Endothelial cell of umbilical vein (primary cell): ENCODE measurements around the gene ZNF254. TPM values are rescaled to one million over a fixed set of nuclear protein-coding genes. Genes with fewer than 3 reads are reported as not detected.

Experiments
- BruUV-seq: library from RNA; stranded (reverse); fragments of 400-500 nt; replicated peaks from 2 replicates; lab custom pipeline; 2021; lab: Mats Ljungman, UMichigan
- CTCF ChIA-PET: fragments of 300-600, 350-600 bp; sonication (Branson Sonifier 250); formaldehyde crosslinking; loops from one replicate; lab custom pipeline; 2021; ENCODE audit warnings: antibody characterized with exemption, inconsistent platforms; lab: Charles Lee
- POLR2A ChIA-PET: fragments of 300-600, 350-600 bp; sonication (Branson Sonifier 250); formaldehyde crosslinking; loops from one replicate; lab custom pipeline; 2021; ENCODE audit warnings: antibody characterized with exemption, inconsistent platforms; lab: Charles Lee
- DNase-seq: peaks from one replicate; pipeline ENCODE4 v3.0.0-alpha.2; 2011; ENCODE audit warnings: low read depth, low spot score
- FAIRE-seq: peaks from 2 replicates; lab custom pipeline; 2011; peaks lifted over from hg19 to GRCh38; lab: Jason Lieb, UNC
- H2AFZ ChIP-seq: 2 replicates; pipeline ENCODE4 v1.6.0; 2012; ENCODE audit warnings: low read depth, low read length, control low read depth, inconsistent platforms
- H3K27ac ChIP-seq: 2 replicates; pipeline ENCODE4 v1.5.1; 2011; ENCODE audit warnings: low read depth, mild to moderate bottlenecking, control low read depth, low read length, moderate library complexity; ENCODE audit not compliant: insufficient read depth
- H3K27me3 ChIP-seq, 2 experiments: 2 replicates each; pipeline versions ENCODE4 v1.6.0 to v1.6.1; 2011; ENCODE audit warnings: low read length in 2 of 2, mixed read lengths in 1 of 2; ENCODE audit not compliant: control insufficient read depth in 2 of 2, insufficient read depth in 2 of 2
- H3K36me3 ChIP-seq, 2 experiments: 2 replicates in 1 of 2; 3 replicates in 1 of 2; pipeline ENCODE4 v1.5.1; 2011; ENCODE audit warnings: low read length in 2 of 2, mild to moderate bottlenecking in 1 of 2, moderate library complexity in 1 of 2; ENCODE audit not compliant: control insufficient read depth in 2 of 2, insufficient read depth in 2 of 2; ENCODE audit errors: extremely low read depth in 1 of 2
- H3K4me1 ChIP-seq: 3 replicates; pipeline ENCODE4 v1.5.1; 2011; ENCODE audit warnings: mild to moderate bottlenecking, low read length; ENCODE audit not compliant: control insufficient read depth, insufficient read depth; ENCODE audit errors: extremely low read depth
- H3K4me2 ChIP-seq: 2 replicates; pipeline ENCODE4 v1.6.1; 2011; ENCODE audit warnings: low read length, control low read depth, mixed read lengths; ENCODE audit not compliant: insufficient read depth
- H3K4me3 ChIP-seq, 3 experiments: fragments of 200-600 bp in 1 of 3; sonication (generic), shearing (Covaris generic) in 1 of 3; replicated peaks in 1 of 3; 2 replicates each; pipeline ENCODE4 v1.5.1; 2011 to 2016; ENCODE audit warnings: control low read depth in 3 of 3, low read length in 3 of 3, mild to moderate bottlenecking in 2 of 3, inconsistent platforms in 1 of 3, low read depth in 1 of 3, moderate library complexity in 1 of 3; ENCODE audit not compliant: insufficient read depth in 1 of 3
- H3K79me2 ChIP-seq: 2 replicates; pipeline ENCODE4 v1.6.0; 2012; ENCODE audit warnings: low read length, inconsistent platforms; ENCODE audit not compliant: control insufficient read depth, insufficient read depth
- H3K9ac ChIP-seq: replicated peaks from 2 replicates; pipeline ENCODE3; 2011; ENCODE audit warnings: low read length, control low read depth; ENCODE audit not compliant: insufficient read depth; ENCODE audit errors: extremely low read depth
- H3K9me1 ChIP-seq: replicated peaks from 3 replicates; pipeline ENCODE4 v1.6.0; 2011; ENCODE audit warnings: mild to moderate bottlenecking, low read length; ENCODE audit not compliant: control insufficient read depth, insufficient read depth; ENCODE audit errors: extremely low read depth
- H3K9me3 ChIP-seq: replicated peaks from 2 replicates; pipeline ENCODE4 v1.5.1; 2012; ENCODE audit warnings: low read length, inconsistent platforms; ENCODE audit not compliant: control insufficient read depth, insufficient read depth
- H4K20me1 ChIP-seq: replicated peaks from 2 replicates; pipeline ENCODE3; 2011; ENCODE audit warnings: mild to moderate bottlenecking, low read length; ENCODE audit not compliant: control insufficient read depth, insufficient read depth; ENCODE audit errors: extremely low read depth
- EZH2 ChIP-seq: IDR thresholded peaks from 2 replicates; pipeline ENCODE4 v1.6.1; 2012; ENCODE audit warnings: borderline replicate concordance, low read depth, mild to moderate bottlenecking, moderate library complexity, low read length, inconsistent platforms; ENCODE audit not compliant: severe bottlenecking
- FOS ChIP-seq: IDR thresholded peaks from 2 replicates; pipeline ENCODE4 v1.6.1; 2011; ENCODE audit warnings: mild to moderate bottlenecking, low read length, moderate library complexity, borderline replicate concordance; ENCODE audit not compliant: insufficient read depth
- GATA2 ChIP-seq: IDR thresholded peaks from 2 replicates; pipeline ENCODE4 v1.7.0; 2011; ENCODE audit warnings: low read depth, mild to moderate bottlenecking, moderate library complexity, mixed read lengths, low read length; ENCODE audit not compliant: insufficient read length, insufficient read depth
- JUN ChIP-seq: IDR thresholded peaks from 2 replicates; pipeline ENCODE4 v1.6.1; 2011; ENCODE audit warnings: borderline replicate concordance, low read depth; ENCODE audit not compliant: insufficient read length, insufficient read depth
- MAX ChIP-seq: IDR thresholded peaks from 2 replicates; pipeline ENCODE4 v1.6.1; 2011; ENCODE audit not compliant: insufficient read depth, insufficient read length
- MYC ChIP-seq: IDR thresholded peaks from one replicate; pipeline ENCODE4 v1.6.1; 2011; ENCODE audit warnings: mild to moderate bottlenecking, low read depth, low read length
- POLR2A ChIP-seq: IDR thresholded peaks from 2 replicates; pipeline ENCODE4 v1.6.1; 2012; ENCODE audit warnings: low read depth, mild to moderate bottlenecking, control low read depth, low read length
- POLR2AphosphoS5 ChIP-seq: IDR thresholded peaks from 2 replicates; pipeline ENCODE4 v1.6.1; 2012; ENCODE audit warnings: low read depth, mild to moderate bottlenecking, control low read depth, low read length, moderate library complexity; ENCODE audit not compliant: insufficient read depth
- dilution Hi-C: fragments of 300-500 bp; cut with MboI; formaldehyde crosslinking; loops from one replicate; pipeline ENCODE4 v1.15.0; 2019; ENCODE audit warnings: low sequenced_read_pairs; ENCODE audit not compliant: extremely low pct_ligation_motif_present
- intact Hi-C: fragments of 100-400 bp; cut with micrococcal nuclease; formaldehyde crosslinking; loops from one replicate; pipeline ENCODE4 v1.10.0; 2022
- polyA plus RNA-seq, 4 experiments: library from polyadenylated mRNA; depleted of rRNA in 3 of 4; stranded (reverse) in 3 of 4; unstranded in 1 of 4; fragments of >200 nt; gene quantifications; 2 replicates each; pipeline versions ENCODE4 v1.2.1 to v1.2.3, GENCODE V29; 2011 to 2012; ENCODE audit warnings: missing spikeins in 1 of 4
- total RNA-seq: library from RNA; stranded (reverse); gene quantifications from 2 replicates; pipeline ENCODE4 v1.2.3, GENCODE V29; 2021
- TF ChIP-seq, protein P1 (sequence below), 2 donors: IDR thresholded peaks; 1 replicate in 1 of 2; 2 replicates in 1 of 2; pipeline ENCODE4 v1.5.1; 2011; ENCODE audit warnings: low read length in 2 of 2, mild to moderate bottlenecking in 2 of 2, moderate library complexity in 2 of 2, control low read depth in 1 of 2, inconsistent platforms in 1 of 2, low read depth in 1 of 2; ENCODE audit not compliant: insufficient read depth in 1 of 2; ENCODE audit errors: extremely low read depth in 1 of 2

ZNF254 gene
- total and polyA plus RNA-seq, 2 donors (not counting 3 experiments of a cell fraction or from before 2014, with no cell fraction given): 4.9 to 16.0 TPM

- CTCF ChIA-PET: no interaction called here
These were observed 5.9 kb upstream of the ZNF254 start for GRCh38 chr19:24081056-24081455.

More at GRCh38 chr19:24081056-24081455, 5.9 kb upstream of the ZNF254 start:
- Histone ChIP-seq H3K9ac (no peak overlapping the region), H3K79me2 (no peaks in the 10 kb centered on the region), H2AFZ (no peak overlapping the region), H3K4me3 (no peak overlapping the region), H4K20me1 (no peaks in the 10 kb centered on the region), H3K27me3 (no peaks in the 10 kb centered on the region), H3K4me1 (no peaks in the 10 kb centered on the region), H3K9me3 (no peaks in the 10 kb centered on the region), H3K36me3 (no peaks in the 10 kb centered on the region), H3K9me1 (no peaks in the 10 kb centered on the region), H3K4me2 (no peak overlapping the region), H3K27ac (no peak overlapping the region)
- TF ChIP-seq MYC (no peak), POLR2A (no peak), MAX (no peak), GATA2 (no peak), POLR2AphosphoS5 (no peak), FOS (no peak), EZH2 (no peak), JUN (no peak)
- TF ChIP-seq, protein P1, sequence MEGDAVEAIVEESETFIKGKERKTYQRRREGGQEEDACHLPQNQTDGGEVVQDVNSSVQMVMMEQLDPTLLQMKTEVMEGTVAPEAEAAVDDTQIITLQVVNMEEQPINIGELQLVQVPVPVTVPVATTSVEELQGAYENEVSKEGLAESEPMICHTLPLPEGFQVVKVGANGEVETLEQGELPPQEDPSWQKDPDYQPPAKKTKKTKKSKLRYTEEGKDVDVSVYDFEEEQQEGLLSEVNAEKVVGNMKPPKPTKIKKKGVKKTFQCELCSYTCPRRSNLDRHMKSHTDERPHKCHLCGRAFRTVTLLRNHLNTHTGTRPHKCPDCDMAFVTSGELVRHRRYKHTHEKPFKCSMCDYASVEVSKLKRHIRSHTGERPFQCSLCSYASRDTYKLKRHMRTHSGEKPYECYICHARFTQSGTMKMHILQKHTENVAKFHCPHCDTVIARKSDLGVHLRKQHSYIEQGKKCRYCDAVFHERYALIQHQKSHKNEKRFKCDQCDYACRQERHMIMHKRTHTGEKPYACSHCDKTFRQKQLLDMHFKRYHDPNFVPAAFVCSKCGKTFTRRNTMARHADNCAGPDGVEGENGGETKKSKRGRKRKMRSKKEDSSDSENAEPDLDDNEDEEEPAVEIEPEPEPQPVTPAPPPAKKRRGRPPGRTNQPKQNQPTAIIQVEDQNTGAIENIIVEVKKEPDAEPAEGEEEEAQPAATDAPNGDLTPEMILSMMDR (IDR thresholded peaks at IDR 0.05; ENCODE audit: extremely low read depth in 1 of 2, insufficient read depth in 1 of 2, low read depth in 1 of 2, low read length in 2 of 2): no peak
- FAIRE-seq: no peak
- dilution Hi-C loops (no loop called here), intact Hi-C loops (loop anchor here (10.0 kb wide), 2 partner anchors 46 to 686 kb away; partner anchors contain the start of gene ZNF91)
- POLR2A ChIA-PET: no interaction called here
- no TSS peak for BruUV-seq
- DNase-seq: no peak
